ENCODE data around the gene KRTAP3-3. TPM values are rescaled to one million over a fixed set of nuclear protein-coding genes. Genes with fewer than 3 reads are reported as not detected.

The KRTAP3-3 gene
- total RNA-seq, 2 donors from 2014 or later: not detected

GRCh38 chr17:40951011-40951622 lies 42.8 kb downstream of the KRTAP3-3 start:
- Mint-ChIP-seq H3K36me3 (no peaks in the 10 kb centered on the region), H3K27ac (no peak overlapping the region), H3K9me3 (no peaks in the 10 kb centered on the region)
- DNase-seq (ENCODE audit: low spot score in 2 of 2): no peak
- ATAC-seq: peak in 1 of 2 donors; percentile 70

- no peak overlapping the region for H3K27ac Mint-ChIP-seq
- H3K9me3 Mint-ChIP-seq: no peaks in the 10 kb centered on the region
- no peak for ATAC-seq
- DNase-seq (ENCODE audit: low spot score in 2 of 2): no peak
- no peaks in the 10 kb centered on the region for H3K36me3 Mint-ChIP-seq
Observed at GRCh38 chr17:40950176-40950575, 43.8 kb downstream of the KRTAP3-3 start.

GRCh38 chr17:40949418-40949817 lies 44.5 kb downstream of the KRTAP3-3 start:
- Mint-ChIP-seq H3K9me3 (no peaks in the 10 kb centered on the region), H3K36me3 (no peaks in the 10 kb centered on the region), H3K27ac (no peak overlapping the region)
- DNase-seq (ENCODE audit: low spot score in 2 of 2) (no peak), ATAC-seq (no peak)

GRCh38 chr17:40947929-40948328 lies 46.0 kb downstream of the KRTAP3-3 start:
- Mint-ChIP-seq H3K36me3 (no peaks in the 10 kb centered on the region), H3K9me3 (no peaks in the 10 kb centered on the region), H3K27ac (no peak overlapping the region)
- DNase-seq (ENCODE audit: low spot score in 2 of 2) (no peak), ATAC-seq (no peak)

- H3K9me3 Mint-ChIP-seq: no peaks in the 10 kb centered on the region
- ATAC-seq (no peak), DNase-seq (ENCODE audit: low spot score in 2 of 2) (no peak)
- H3K27ac Mint-ChIP-seq: no peak overlapping the region
- no peaks in the 10 kb centered on the region for H3K36me3 Mint-ChIP-seq
Observed at GRCh38 chr17:40945414-40945813, 48.5 kb downstream of the KRTAP3-3 start.

- no peaks in the 10 kb centered on the region for H3K9me3 Mint-ChIP-seq
- H3K36me3 Mint-ChIP-seq: no peaks in the 10 kb centered on the region
- no peak for ATAC-seq
- DNase-seq (ENCODE audit: low spot score in 2 of 2): no peak
- no peak overlapping the region for H3K27ac Mint-ChIP-seq
Observed at GRCh38 chr17:40944531-40944930, 49.4 kb downstream of the KRTAP3-3 start.

Other genes starting within 250 kb of the KRTAP3-3 start
- gene KRT25, start 238.8 kb downstream of the KRTAP3-3 start, total RNA-seq: not detected
- gene KRT26, start 222.0 kb downstream of the KRTAP3-3 start, total RNA-seq: not detected
- not detected for gene KRT27, start 211.6 kb downstream of the KRTAP3-3 start, total RNA-seq
- not detected for gene KRT28, start 194.2 kb downstream of the KRTAP3-3 start, total RNA-seq
- 10 to 100 TPM; 28.2 to 33.2 TPM for gene KRT10, start 171.6 kb downstream of the KRTAP3-3 start, total RNA-seq
- gene KRT12, start 126.9 kb downstream of the KRTAP3-3 start, total RNA-seq: not detected
- gene KRT20, start 108.9 kb downstream of the KRTAP3-3 start, total RNA-seq: not detected
- gene KRT23, start 56.5 kb downstream of the KRTAP3-3 start, total RNA-seq: not detected
- not detected for gene KRT39, start 27.2 kb downstream of the KRTAP3-3 start, total RNA-seq
- not detected for gene KRT40, start 9.8 kb downstream of the KRTAP3-3 start, total RNA-seq
- gene KRTAP3-2, start 5.7 kb upstream of the KRTAP3-3 start, total RNA-seq: not detected
- not detected for gene KRTAP3-1, start 15.0 kb upstream of the KRTAP3-3 start, total RNA-seq
- not detected for gene KRTAP1-5, start 33.0 kb upstream of the KRTAP3-3 start, total RNA-seq
- not detected for gene KRTAP1-4, start 36.0 kb upstream of the KRTAP3-3 start, total RNA-seq
- not detected for gene KRTAP1-3, start 40.7 kb upstream of the KRTAP3-3 start, total RNA-seq
- not detected for gene KRTAP1-1, start 47.3 kb upstream of the KRTAP3-3 start, total RNA-seq
- gene KRTAP2-1, start 53.2 kb upstream of the KRTAP3-3 start, total RNA-seq: not detected
- gene KRTAP2-2, start 61.1 kb upstream of the KRTAP3-3 start, total RNA-seq: not detected
- gene KRTAP2-3, start 66.0 kb upstream of the KRTAP3-3 start, total RNA-seq: not detected
- gene KRTAP2-4, start 71.7 kb upstream of the KRTAP3-3 start, total RNA-seq: not detected
- gene KRTAP4-7, start 90.0 kb upstream of the KRTAP3-3 start, total RNA-seq: not detected
- gene KRTAP4-8, start 104.0 kb upstream of the KRTAP3-3 start, total RNA-seq: not detected
- gene KRTAP4-16, start 108.0 kb upstream of the KRTAP3-3 start, total RNA-seq: not detected
- gene KRTAP4-9, start 111.2 kb upstream of the KRTAP3-3 start, total RNA-seq: not detected
- not detected for gene KRTAP4-11, start 124.2 kb upstream of the KRTAP3-3 start, total RNA-seq
- gene KRTAP4-12, start 130.0 kb upstream of the KRTAP3-3 start, total RNA-seq: not detected
- gene KRTAP4-6, start 146.4 kb upstream of the KRTAP3-3 start, total RNA-seq: not detected
- not detected for gene KRTAP4-5, start 155.7 kb upstream of the KRTAP3-3 start, total RNA-seq
- not detected for gene KRTAP4-4, start 166.6 kb upstream of the KRTAP3-3 start, total RNA-seq
- not detected for gene KRTAP4-3, start 174.1 kb upstream of the KRTAP3-3 start, total RNA-seq
- not detected for gene KRTAP4-2, start 184.1 kb upstream of the KRTAP3-3 start, total RNA-seq
- gene KRTAP4-1, start 190.7 kb upstream of the KRTAP3-3 start, total RNA-seq: not detected
- gene KRTAP9-1, start 195.7 kb upstream of the KRTAP3-3 start, total RNA-seq: not detected
- gene KRTAP9-2, start 232.5 kb upstream of the KRTAP3-3 start, total RNA-seq: not detected
- not detected for gene KRTAP9-3, start 238.3 kb upstream of the KRTAP3-3 start, total RNA-seq
- not detected for gene KRTAP9-8, start 243.8 kb upstream of the KRTAP3-3 start, total RNA-seq

All from activated naive CD4-positive, alpha-beta T cell treated with anti-CD3 and anti-CD28 coated beads, Interleukin-2, amount 50 U/mL, for 72 hours (primary cell).